ENCODE measurements around the gene ZNF746.
"Not testable (repeated sequence)": the region's sequence is repeated elsewhere in the genome, so short reads cannot be mapped to it uniquely, and the experiment has no call there.

ZNF746 gene

DNA sequence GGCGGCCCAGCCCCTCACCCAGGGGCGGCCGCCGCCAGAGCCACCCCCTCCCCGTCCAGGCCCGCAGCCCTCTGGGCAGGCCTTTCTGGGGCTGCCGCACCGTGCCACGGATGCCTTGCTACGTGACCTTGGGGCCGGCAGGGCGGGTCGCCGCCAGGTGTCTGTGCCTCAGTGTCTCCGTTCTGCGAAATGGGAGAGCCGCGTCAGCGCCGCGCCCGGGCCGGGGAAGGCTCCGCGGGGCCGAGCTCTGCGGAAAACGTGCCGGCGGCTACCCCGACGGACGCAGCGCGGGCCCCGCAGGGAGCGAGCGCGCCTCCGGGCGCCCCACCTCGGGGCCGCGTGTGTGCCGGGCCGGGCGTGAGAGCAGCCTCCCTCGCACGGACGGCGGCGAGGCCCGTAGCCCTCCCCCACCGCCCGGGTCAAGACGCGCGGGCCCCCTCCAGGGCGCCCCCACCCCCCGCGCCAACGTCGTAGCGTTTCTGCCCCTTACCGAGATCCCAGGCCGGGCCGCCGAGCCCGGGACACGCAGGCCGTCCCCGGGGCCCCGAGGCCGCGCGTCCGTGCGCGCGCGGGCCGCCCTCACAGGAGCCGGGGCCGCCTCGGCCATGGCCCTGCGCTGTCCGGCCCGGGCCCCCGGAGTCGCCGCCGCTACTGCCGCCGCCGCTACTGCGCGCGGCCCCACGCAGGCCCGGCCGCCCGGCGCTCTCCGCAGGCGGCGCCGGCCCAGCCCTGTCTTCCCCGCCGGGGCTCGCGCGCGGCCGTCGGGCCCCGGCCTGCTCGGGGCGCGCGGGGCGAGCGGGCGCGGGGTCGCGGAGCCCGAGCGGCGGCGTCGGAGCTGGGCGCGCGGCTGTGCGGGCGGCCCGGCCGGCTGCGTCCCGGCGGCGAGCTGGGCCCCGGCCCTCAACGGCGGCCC lies 37.8 kb downstream of the ZNF746 start:
- peak; percentile 62 for DNase-seq (ENCODE audit: low spot score)

DNA sequence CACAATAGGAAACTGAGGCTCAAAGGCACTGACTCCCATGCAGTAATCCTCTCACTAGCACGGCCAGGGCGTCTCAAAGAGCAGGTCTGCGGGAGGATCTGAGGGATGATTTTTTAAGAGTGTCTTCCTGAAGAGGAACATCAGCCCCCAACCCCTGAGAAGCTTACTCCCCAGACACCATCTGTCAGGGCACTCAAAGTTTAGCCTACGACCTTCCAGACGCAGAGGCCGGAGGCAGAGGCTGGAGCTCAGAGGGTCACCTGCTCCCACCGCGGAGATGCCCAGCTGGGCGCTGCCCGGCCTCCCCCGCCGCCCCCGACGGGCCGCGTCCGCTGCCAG lies 38.4 kb downstream of the ZNF746 start:
- no peak for DNase-seq (ENCODE audit: low spot score)

DNA sequence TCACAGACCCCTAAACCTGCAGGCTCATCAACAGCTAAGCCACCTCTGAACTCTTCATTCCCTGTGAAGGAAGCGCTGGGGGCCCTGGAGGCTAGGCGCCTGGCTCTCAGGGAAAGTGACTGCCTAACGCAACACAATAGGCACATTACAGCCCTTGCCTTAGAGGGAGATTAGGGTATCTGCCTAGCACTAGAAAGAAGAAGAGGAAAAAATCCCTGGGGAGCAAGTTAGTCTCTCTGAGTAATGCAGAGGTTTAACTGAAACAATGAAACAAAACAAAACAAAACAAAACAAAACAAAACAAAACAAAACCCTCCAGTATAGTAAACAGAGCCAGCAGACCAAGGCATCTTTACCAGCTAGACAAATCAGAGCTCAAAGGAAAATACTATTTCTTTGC lies 39.4 kb downstream of the ZNF746 start:
- no peak for DNase-seq (ENCODE audit: low spot score)

DNA sequence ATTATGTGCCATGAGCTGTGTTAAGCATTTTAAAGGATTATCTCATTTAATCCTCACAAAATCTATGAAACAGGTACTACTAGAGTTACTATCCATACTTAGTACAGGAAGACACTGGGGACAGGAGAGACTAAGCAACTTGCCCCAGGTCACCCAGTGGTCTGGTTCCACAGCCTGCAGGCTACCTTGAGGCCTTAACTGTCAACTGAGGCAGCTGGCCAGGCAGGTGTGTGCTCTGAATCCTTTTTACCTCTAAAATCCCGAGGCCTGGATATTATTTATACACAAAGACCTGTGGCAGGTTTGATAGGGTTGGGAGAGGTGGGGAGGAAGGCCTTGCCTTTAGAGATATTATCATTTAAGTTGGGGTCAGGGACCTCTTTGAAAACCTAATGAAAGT lies 39.8 kb downstream of the ZNF746 start:
- DNase-seq (ENCODE audit: low spot score), result no peak

DNA sequence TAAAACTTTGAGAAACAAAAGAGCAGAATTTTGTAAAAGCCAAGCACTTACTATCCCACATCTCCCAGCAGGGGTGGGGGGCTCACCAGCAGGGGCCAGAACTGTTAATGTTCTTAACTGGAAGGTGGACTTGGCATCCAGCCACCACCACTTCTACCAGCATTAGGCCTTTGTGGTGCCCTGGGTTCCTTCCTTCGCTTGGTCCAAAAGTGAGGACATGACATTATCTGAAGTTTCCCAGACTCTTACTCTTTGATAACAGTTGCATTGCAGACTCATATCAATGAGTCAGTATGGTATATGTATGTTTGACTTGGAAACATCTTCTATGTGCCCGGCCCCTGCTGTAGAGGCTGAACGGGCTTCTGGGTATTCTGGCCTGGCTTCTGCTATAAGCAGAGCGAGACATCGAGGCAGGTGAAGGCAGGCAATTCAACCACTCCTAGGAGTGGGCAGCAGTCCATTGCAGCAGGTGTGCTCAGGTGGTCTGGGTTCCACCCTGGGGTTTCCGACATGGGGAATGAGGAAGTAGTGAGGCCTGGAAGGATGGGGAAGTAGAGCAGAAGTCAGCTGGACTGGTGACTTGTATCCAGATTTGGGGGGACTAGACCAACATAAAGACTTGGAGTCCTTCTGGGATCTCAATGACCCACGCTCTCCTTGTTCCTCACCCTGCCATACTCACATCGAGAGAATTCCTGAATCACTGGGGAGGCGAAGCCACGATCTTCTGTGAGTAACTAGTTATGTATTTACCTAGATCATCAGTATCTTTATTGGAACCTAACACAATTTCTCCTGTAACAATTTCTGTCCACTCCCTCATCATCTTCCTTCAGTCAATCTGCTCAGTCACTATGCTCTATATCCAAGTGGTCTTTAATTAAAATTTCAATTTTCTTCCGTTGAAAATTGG lies 40.8 kb downstream of the ZNF746 start:
- DNase-seq (ENCODE audit: low spot score), result no peak

DNA sequence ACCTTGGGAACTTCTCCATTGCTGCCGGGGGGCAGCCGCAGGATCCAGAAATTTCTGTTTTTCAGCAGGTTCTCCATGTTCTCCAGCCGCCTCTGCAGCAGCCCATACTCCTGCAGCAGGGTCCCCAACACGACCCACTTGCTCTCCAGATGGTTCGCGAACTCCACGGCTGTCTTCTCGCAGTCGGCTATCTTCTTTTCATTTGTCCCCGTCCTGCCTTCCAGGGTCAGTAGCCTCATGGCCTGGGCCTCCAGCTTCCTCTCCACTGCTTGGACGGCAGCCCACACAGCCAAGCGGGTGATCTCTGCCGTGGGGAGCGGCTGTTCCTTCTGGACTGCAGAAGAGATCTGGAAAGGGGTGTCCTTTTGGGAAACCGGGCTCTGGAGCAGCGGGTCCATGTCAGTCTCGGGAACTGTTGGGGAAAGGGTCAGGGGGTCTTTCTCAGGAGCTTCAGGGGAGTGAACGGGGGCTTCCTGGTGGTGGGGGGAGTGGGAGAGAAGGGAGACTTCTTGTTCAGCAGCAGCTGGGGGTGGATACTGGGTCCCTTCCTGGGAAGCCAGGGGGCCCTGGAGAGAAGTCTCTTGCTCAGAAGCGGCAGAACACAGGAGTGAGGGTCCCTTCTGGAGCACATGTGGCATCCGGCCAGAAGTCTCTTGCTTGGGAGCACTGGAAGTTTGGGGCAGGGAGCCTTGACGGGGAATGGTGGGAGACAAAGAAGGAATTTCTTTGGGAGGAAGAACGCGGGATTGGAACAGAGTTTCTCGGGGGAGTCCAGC lies 42.2 kb downstream of the ZNF746 start:
- no peak for DNase-seq (ENCODE audit: low spot score)

DNA sequence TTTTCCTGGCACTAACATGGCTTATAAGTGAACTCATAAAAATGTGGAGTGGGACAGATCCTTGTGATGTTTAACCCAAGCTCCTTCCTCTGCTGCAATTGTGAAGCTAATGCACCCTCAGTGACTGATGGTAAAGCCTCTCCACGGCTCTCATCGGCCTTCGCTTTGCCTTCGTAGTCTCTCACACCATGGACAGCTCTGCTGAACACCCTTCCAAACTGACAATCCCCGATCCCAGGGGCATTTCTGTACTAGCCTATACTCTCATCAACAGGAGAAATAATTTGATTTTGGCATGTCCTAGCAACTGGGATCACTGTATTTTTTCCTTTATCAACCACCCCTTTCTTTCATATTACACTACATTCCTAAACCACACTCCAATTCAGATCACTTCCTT lies 42.9 kb downstream of the ZNF746 start:
- DNase-seq (ENCODE audit: low spot score), result no peak

DNA sequence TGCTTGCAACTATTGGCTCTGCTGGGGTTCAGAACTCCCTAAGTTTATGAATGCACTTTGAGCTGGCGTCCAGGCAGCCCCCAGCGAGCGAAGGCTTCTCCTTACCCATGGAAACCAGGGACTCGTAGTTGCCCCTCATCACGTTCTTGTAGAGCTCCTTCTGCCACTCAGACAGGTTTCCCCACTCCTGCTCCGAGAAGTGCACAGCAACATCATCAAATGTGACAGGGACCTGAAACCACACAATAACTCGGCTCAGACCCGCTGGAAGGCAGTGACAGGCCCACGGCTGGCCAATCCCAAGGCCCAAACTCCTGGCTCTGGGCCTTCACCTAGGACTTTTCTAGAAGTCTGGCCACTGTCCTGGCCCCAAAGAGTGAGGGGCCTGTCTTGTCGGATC lies 43.6 kb downstream of the ZNF746 start:
- DNase-seq (ENCODE audit: low spot score), result no peak

DNA sequence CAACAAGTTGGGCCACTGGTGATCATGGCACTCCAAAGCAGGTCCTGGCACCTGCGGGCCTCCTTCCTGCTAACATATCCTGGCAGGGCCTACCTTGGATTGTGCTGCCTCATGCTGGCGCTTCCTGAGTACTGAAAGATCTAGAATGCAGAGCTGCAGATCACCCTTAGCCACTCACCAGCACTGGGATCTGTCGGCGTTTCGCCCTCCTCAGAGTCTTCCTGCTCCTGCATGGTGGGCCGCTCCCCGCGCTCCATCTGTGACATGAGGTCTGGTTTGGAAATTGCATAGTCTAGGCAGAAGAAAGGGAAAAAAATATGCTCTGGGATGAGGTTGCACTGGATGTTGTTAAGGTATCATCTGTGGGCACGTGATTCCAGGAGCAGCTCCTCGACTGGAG lies 46.8 kb downstream of the ZNF746 start:
- no peak for DNase-seq (ENCODE audit: low spot score)

DNA sequence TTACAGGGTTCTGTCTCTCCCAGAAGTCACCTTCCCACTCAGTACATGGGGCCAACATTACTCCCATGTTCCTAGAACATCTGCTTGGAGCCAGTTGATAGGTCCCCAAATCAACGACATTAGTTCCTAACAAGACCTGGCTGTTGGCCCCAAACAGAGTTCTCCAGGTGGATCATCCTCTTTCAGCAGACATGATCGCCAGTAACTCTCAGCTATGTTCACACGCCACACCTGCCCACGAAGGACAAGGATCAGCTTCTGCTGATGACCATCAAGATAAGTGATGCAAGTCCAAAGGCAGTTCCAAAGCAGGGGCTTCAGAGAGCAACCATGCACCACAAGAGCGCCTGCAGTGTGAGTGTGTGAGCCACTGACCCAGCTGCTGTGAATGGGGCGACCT lies 47.7 kb downstream of the ZNF746 start:
- no peak for DNase-seq (ENCODE audit: low spot score)

DNA sequence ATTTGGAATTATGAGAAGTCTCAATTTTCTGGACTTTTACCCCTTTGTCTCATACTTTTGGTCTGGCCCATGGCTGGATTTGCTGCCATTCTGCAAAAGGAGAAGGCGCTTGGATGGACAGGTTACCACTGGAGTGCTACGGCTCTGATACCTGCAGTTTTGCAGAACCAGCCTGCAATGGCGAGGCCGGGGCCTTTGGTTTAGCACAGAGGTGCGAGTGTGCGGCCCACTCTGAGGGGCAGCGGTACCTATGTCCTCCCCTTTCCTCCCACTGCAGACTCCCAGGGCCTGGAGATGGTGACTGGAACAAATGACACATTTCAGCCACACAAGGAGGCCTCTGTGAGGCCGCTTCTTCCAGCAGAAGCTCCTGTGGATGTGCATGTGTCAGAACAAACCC lies 48.6 kb downstream of the ZNF746 start:
- no peak for DNase-seq (ENCODE audit: low spot score)

DNA sequence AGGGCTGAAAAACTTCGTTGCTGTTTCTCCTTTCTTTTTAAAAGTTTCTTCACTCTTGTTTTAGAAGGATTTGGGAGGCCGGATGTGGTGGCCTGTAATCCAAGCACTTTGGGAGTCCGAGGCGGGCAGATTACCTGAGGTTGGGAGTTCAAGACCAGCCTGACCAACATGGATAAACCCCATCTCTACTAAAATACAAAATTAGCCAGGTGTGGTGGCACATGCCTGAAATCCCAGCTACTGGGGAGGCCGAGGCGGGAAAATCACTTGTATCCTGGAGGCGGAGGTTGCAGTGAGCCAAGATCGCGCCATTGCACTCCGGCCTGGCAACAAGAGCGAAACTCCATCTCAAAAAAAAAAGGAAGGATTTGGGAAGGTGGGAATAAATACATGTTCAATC lies 51.6 kb downstream of the ZNF746 start:
- DNase-seq (ENCODE audit: low spot score), result not testable (repeated sequence)

DNA sequence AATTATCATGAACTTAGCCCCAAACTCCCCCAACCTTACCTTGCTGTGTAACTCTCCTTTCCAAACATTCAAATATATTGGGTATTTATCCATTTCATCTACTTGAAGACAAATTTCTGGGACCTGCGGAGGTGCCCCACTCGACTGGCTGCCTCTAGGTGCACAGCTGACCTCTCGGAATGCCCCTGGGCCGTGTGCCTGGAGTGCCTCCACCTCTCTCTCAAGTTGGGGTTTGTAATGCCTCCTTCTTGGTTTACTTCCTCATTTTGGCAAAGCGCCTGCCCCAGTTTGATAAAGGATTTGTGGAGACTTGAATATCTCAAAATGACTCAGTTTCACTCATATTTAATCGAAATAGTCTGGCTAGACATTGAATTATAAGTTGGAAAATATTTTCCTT lies 53.3 kb downstream of the ZNF746 start:
- DNase-seq (ENCODE audit: low spot score), result no peak

DNA sequence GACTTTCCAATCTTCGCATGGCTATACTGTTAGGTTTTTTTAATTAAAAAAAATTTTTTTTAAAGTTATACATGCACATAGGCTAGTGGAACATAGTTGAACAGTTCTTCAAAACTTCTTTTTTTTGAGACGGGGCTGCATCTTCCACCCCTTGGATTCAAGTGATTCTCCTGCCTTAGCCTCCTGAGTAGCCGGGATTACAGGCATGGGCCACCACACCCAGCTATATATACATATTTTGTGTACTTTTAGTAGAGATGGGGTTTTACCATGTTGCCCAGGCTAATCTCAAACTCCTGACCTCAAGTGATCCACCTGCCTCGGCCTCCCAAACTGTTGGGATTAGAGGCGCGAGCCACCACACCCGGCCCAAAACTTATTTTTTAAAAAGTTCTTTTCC lies 54.1 kb downstream of the ZNF746 start:
- no peak for DNase-seq (ENCODE audit: low spot score)

DNA sequence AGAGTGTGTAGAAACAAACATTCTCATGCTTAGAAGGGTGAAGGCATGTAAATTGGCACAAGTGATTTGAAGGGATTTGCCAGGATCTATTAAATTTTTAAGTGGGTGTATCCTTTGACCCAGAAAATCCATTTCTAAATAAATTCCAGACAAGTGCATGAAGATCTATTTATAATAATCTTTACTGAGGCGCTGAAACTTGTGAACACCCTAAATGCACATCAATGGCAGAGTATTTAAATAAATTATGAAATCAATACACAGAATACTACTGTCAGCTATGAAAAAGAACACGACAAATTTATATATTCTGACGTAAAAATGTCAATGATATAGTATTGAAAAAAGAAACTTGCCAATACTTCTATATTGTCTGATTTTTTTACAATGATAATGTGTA lies 54.7 kb downstream of the ZNF746 start:
- no peak for DNase-seq (ENCODE audit: low spot score)

DNA sequence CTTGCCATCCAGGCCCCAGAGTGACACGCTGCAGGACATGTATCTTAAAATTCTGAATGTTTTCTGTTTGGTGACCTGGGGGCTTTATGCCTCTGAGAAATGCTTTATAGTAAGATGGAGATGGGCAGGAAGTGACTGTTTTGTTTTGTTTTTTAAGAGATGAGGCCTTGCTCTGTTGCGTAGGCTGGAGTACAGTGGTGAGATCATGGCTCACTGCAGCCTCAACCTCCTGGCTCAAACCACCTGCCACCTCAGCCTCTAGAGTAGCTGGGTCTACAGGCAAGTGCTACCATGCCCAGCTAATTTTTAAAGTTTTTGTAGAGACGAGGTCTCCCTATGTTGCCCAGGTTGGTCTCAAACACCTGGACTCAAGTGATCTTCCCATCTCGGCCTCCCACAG lies 57.4 kb downstream of the ZNF746 start:
- DNase-seq (ENCODE audit: low spot score), result no peak

DNA sequence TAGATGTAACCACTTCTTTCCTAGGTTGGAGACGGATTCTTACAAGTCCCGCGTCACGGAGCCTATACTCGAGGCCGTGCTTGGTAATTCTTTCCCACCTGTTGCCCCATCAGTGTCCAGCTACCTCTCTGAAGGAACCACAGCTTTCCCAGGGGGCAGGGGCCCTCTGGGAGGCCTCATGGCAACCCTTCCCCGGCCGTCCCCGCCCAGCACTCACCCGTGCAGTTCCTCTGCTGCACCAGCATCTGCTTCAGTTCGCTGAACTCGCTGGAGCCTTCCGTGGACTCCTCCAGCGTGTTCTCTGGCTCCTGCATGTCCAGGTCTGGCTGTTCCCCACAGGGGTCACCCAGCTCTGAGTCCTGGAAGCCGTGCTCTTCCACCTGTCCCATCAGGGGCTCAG lies 61.3 kb downstream of the ZNF746 start:
- DNase-seq (ENCODE audit: low spot score), result no peak

DNA sequence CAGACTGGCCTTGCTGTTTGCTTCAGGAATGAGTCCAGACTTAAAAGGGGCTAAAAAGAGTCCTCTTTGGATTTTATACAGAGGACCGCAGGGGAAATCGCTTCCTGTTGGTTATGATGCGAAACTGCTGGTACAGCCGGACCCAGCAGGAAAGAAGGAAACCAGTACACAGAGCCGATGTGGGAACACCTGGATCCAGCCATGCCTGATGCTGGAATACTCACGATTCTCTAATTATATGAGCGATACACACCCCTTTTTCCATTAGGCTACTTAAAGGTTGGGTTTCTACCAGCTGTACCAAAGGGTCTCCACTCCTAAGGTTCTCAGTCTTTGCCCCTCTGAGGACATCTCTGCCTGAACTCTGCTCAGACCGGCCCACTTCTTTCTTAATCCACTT lies 64.5 kb downstream of the ZNF746 start:
- no peak for DNase-seq (ENCODE audit: low spot score)

DNA sequence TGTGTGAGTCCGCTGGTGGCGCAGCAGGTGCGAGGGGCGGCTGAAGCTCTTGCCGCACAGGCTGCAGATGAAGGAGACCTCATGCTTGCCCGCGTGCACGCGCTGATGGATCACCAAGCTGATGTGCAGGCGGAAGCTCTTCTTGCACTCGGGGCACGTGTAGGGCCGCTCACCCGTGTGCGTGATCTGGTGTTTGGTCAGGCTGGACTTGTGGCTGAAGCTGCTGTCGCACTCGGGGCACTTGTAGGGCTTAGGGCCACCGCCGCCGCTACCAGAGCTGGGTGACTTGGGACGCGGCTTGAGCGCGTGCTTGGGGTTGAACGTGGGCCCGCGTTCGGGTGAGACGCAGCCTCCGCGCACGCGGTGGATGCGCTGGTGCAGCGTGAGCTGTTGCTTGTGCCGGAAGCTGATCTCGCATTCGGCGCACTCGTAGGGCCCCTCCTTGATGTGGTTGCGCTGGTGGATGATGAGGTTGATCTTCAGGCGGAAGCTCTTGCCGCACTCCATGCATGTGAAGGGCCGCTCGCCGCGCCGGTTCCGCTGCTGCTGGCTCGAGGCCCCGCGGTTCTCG lies 65.4 kb downstream of the ZNF746 start:
- no peak for DNase-seq (ENCODE audit: low spot score)

DNA sequence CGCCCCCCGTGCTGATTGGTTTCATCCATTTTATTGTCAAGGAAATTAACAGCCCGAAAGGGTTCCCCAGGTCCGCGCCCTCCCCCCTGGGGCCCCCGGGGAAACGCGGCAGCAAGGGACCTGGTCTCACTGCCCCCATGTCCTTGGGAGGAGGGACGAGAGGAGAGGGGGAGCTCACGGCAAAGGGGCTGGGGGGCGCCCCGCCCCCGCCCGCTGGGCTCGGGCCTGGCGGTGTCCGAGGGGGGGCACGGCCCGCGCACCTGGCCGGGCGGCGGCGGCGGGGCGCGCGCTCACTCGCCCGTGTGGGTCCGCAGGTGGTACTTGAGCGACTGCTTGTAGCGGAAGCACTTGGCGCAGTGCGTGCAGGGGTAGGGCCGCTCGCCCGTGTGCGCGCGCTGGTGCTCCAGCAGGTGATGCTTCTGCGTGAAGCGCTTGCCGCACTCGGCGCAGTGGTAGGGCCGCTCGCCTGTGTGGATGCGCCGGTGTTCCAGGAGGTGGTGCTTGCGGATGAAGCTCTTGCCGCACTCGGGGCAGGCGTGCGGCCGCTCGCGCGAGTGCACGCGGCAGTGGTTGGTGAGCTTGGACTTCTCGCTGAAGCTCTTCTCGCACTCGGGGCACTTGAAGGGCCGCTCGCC lies 66.0 kb downstream of the ZNF746 start:
- no peak for DNase-seq (ENCODE audit: low spot score)

DNA sequence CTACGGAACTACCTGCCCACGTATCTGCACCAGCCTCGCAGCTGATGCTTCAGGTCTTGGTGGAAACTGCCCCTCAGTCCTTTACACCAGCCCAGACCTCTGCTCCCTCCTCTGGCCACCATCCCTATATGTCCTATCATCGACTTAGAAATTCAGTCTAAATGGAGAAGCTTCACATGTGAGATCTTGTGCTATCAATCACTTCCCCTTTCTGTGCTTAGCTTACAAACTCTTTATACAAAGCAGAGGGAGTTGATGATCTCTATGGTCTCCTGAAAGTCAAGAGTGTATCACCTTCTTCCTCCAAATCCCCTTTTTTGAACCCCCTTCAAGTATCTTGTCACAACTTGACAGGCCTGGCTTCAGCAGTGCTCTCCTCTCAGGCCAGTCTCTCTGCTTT lies 67.4 kb downstream of the ZNF746 start:
- DNase-seq (ENCODE audit: low spot score), result no peak

DNA sequence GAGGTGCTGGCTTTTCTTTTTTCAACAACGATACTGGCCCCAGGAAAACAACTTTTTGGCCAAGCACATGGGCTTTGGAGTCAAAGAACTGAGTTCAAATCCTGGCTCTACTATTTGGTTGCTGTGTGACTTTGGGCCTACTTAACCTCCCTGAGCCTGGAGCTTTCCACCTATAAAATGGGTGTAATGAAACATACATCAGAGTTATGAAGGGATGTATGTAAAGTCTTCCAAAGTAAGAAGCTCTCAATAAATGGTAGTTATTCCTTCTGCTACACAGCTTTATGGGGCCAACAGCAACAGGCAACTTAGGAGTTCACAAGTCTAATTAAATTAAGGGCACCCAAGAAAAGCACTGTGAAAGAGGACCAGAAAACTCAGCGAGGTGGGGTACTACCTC lies 69.7 kb downstream of the ZNF746 start:
- no peak for DNase-seq (ENCODE audit: low spot score)
